PC-9 (cell line): ENCODE data around the gene NAP1L4. TPM values are rescaled to one million over a fixed set of nuclear protein-coding genes. Genes with fewer than 3 reads are reported as not detected.
A peak's percentile ranks its signal among the peaks of the same experiment; 100 is the strongest.

Experiments used
- BruUV-seq: library from RNA; stranded (reverse); fragments of 400-500 nt; replicated peaks from 2 replicates; lab custom pipeline; 2021; lab: Mats Ljungman, UMichigan
- CTCF ChIA-PET: fragments of 300-600 bp; sonication (Branson Sonifier 250); formaldehyde crosslinking; loops from one replicate; lab custom pipeline; 2022; ENCODE audit warnings: antibody characterized with exemption; lab: Charles Lee
- POLR2A ChIA-PET: fragments of 300-600 bp; sonication (Branson Sonifier 250); formaldehyde crosslinking; loops from one replicate; lab custom pipeline; 2022; ENCODE audit warnings: antibody characterized with exemption; ENCODE audit not compliant: unreplicated experiment; lab: Charles Lee
- DNase-seq, 2 experiments: peaks; one replicate each; pipeline versions ENCODE4 v3.0.0 to v3.0.0-alpha.2; 2015 to 2022; ENCODE audit warnings: mixed read lengths in 1 of 2
- H2AFZ ChIP-seq: fragments of 200-600 bp; sonication (generic); 2 replicates; pipeline ENCODE4 v1.8.1; 2017; ENCODE audit warnings: antibody characterized with exemption
- H3F3A ChIP-seq: fragments of 200-600 bp; sonication (generic); 2 replicates; pipeline ENCODE4 v1.8.1; 2017; ENCODE audit warnings: antibody characterized with exemption, mild to moderate bottlenecking, low read depth; ENCODE audit not compliant: insufficient read depth
- H3K27ac ChIP-seq: fragments of 200-600 bp; sonication (generic); 2 replicates; pipeline ENCODE4 v1.6.1; 2016; ENCODE audit warnings: mixed run types
- H3K27me3 ChIP-seq: fragments of 200-600 bp; sonication (generic); 2 replicates; pipeline ENCODE4 v1.6.1; 2016; ENCODE audit warnings: low read depth, mixed run types; ENCODE audit not compliant: insufficient read depth
- H3K36me3 ChIP-seq: fragments of 200-600 bp; sonication (generic); 2 replicates; pipeline ENCODE4 v1.6.1; 2016; ENCODE audit warnings: low read depth, mixed run types
- H3K4me1 ChIP-seq: fragments of 200-600 bp; sonication (generic); replicated peaks from 2 replicates; pipeline ENCODE4 v1.6.1; 2016; ENCODE audit warnings: mixed run types; ENCODE audit not compliant: insufficient read depth
- H3K4me2 ChIP-seq: fragments of 200-600 bp; sonication (generic); 2 replicates; pipeline ENCODE4 v1.6.1; 2017; ENCODE audit warnings: mixed run types
- H3K4me3 ChIP-seq: fragments of 200-600 bp; sonication (generic); 2 replicates; pipeline ENCODE4 v1.6.1; 2016; ENCODE audit warnings: mixed run types
- H3K79me2 ChIP-seq: fragments of 200-600 bp; sonication (generic); 2 replicates; pipeline ENCODE4 v1.6.1; 2017; ENCODE audit warnings: low read depth, mixed run types
- H3K9me2 ChIP-seq: fragments of 200-600 bp; sonication (generic); 2 replicates; pipeline ENCODE4 v1.8.1; 2017; ENCODE audit warnings: mild to moderate bottlenecking; ENCODE audit not compliant: insufficient read depth
- H3K9me3 ChIP-seq: fragments of 200-600 bp; sonication (generic); 2 replicates; pipeline ENCODE4 v1.8.1; 2016; ENCODE audit warnings: low read depth; ENCODE audit not compliant: insufficient read depth
- H4K20me1 ChIP-seq: fragments of 200-600 bp; sonication (generic); 2 replicates; pipeline ENCODE4 v1.8.1; 2017; ENCODE audit not compliant: insufficient read depth
- EZH2 ChIP-seq: fragments of 200-600 bp; sonication (generic); IDR thresholded peaks from 2 replicates; pipeline ENCODE4 v1.8.0; 2017; ENCODE audit warnings: antibody characterized with exemption, low read depth
- intact Hi-C: fragments of 100-400 bp; cut with micrococcal nuclease; formaldehyde crosslinking; loops from one replicate; pipeline ENCODE4 v1.10.0; 2022; ENCODE audit not compliant: unreplicated experiment
- total RNA-seq: library from RNA; stranded (reverse); gene quantifications from 2 replicates; pipeline ENCODE4 v1.2.3, GENCODE V29; 2021
- TF ChIP-seq, protein P1 (sequence below): fragments of 200-600 bp; sonication (generic); conservative IDR thresholded peaks from 2 replicates; pipeline ENCODE4 v1.6.1; 2017; ENCODE audit warnings: mixed run types, antibody characterized with exemption, mild to moderate bottlenecking, moderate library complexity

The NAP1L4 gene
- total RNA-seq, 1 experiment from 2014 or later: 86.7 TPM

- Histone ChIP-seq H3K9me3 (no peaks in the 10 kb centered on the region), H4K20me1 (no peaks in the 10 kb centered on the region), H3K36me3 (no peaks in the 10 kb centered on the region), H3K4me1 (peaks cover 33% of the 10 kb centered on the region), H2AFZ (no peak overlapping the region), H3K79me2 (no peaks in the 10 kb centered on the region), H3F3A (peaks cover 17% of the 10 kb centered on the region; the same call in 1 of the 2 replicates), H3K4me2 (no peak overlapping the region), H3K27me3 (no peaks in the 10 kb centered on the region), H3K27ac (no peak overlapping the region), H3K9me2 (no peaks in the 10 kb centered on the region), H3K4me3 (no peak overlapping the region)
- ChIA-PET POLR2A (no interaction called here), CTCF (no interaction called here)
- intact Hi-C loops: no loop called here
- TF ChIP-seq EZH2: no peak
- TF ChIP-seq, protein P1, sequence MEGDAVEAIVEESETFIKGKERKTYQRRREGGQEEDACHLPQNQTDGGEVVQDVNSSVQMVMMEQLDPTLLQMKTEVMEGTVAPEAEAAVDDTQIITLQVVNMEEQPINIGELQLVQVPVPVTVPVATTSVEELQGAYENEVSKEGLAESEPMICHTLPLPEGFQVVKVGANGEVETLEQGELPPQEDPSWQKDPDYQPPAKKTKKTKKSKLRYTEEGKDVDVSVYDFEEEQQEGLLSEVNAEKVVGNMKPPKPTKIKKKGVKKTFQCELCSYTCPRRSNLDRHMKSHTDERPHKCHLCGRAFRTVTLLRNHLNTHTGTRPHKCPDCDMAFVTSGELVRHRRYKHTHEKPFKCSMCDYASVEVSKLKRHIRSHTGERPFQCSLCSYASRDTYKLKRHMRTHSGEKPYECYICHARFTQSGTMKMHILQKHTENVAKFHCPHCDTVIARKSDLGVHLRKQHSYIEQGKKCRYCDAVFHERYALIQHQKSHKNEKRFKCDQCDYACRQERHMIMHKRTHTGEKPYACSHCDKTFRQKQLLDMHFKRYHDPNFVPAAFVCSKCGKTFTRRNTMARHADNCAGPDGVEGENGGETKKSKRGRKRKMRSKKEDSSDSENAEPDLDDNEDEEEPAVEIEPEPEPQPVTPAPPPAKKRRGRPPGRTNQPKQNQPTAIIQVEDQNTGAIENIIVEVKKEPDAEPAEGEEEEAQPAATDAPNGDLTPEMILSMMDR: no peak
- no TSS peak for BruUV-seq
- DNase-seq: no peak
Observed at GRCh38 chr11:2914455-2915195, 77.5 kb downstream of the NAP1L4 start.

DNA sequence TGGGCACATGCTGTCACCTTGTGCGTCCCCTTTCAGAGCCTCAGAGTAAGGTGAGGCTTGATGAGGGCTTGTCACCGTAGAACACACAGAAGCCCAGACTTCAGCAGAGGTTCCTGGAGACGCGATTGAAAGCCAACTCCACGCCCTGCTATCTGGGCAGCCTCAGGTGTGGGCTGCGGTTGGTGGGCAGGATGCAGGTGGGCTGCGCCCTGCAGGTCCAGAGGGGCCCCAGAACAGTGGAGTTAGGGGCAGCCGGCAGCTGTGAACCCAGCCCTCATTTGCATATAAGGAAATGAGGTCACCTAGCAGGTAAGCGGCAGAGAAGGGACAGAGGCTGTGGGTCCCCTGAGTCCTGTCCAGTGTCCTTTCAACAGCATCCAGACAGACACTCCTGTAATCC, 78.4 kb downstream of the NAP1L4 start:
- TF ChIP-seq, protein P1: no peak
- no peak for TF ChIP-seq EZH2
- Histone ChIP-seq H3K36me3 (no peaks in the 10 kb centered on the region), H3K4me1 (peaks cover 33% of the 10 kb centered on the region), H3K79me2 (no peaks in the 10 kb centered on the region), H3F3A (peaks cover 17% of the 10 kb centered on the region; the same call in 1 of the 2 replicates), H2AFZ (no peak overlapping the region), H3K9me2 (no peaks in the 10 kb centered on the region), H3K27ac (peak overlapping the region; percentile 81), H3K9me3 (no peaks in the 10 kb centered on the region), H4K20me1 (no peaks in the 10 kb centered on the region), H3K4me3 (no peak overlapping the region), H3K4me2 (peak overlapping the region; percentile 91; the same call in 1 of the 2 replicates), H3K27me3 (no peaks in the 10 kb centered on the region)
- DNase-seq: no peak
- intact Hi-C loops: loop anchor here (2.0 kb wide), 1 partner anchor 15 kb away; the partner anchor contains the start of gene PHLDA2
- ChIA-PET POLR2A (no interaction called here), CTCF (no interaction called here)
- no TSS peak for BruUV-seq

- intact Hi-C loops: loop anchor here (2.0 kb wide), 1 partner anchor 16 kb away; the partner anchor contains the start of gene PHLDA2
- no peaks in the 10 kb centered on the region for H3K27me3 ChIP-seq
- H4K20me1 ChIP-seq: no peaks in the 10 kb centered on the region
- peak overlapping the region; percentile 41; the same call in 1 of the 2 replicates for H3K4me3 ChIP-seq
- peak overlapping the region; percentile 91 for H3K4me2 ChIP-seq
- H3K27ac ChIP-seq: peak overlapping the region; percentile 81
- ChIA-PET CTCF (no interaction called here), POLR2A (no interaction called here)
- no peaks in the 10 kb centered on the region for H3K79me2 ChIP-seq
- peaks cover 33% of the 10 kb centered on the region for H3K4me1 ChIP-seq
- H3F3A ChIP-seq: peaks cover 17% of the 10 kb centered on the region; the same call in 1 of the 2 replicates
- no peak overlapping the region for H2AFZ ChIP-seq
- H3K36me3 ChIP-seq: no peaks in the 10 kb centered on the region
- no TSS peak for BruUV-seq
- no peaks in the 10 kb centered on the region for H3K9me2 ChIP-seq
- peak in 1 of 2 experiments; percentile 32 for DNase-seq
- H3K9me3 ChIP-seq: no peaks in the 10 kb centered on the region
- TF ChIP-seq EZH2: no peak
- TF ChIP-seq, protein P1: no peak; the same call in 1 of the 2 replicates
Observed at GRCh38 chr11:2913019-2913431, 79.1 kb downstream of the NAP1L4 start.
